H1 (cell line): Measurements from ENCODE around the gene CHPT1. TPM values are rescaled to one million over a fixed set of nuclear protein-coding genes. Genes with fewer than 3 reads are reported as not detected.

ENCODE experiments used
- BCL11A ChIP-seq, 2 experiments: IDR thresholded peaks; one replicate each; pipeline ENCODE4 v1.6.1; 2011; ENCODE audit warnings: low read depth in 2 of 2, low read length in 2 of 2, mild to moderate bottlenecking in 2 of 2
- SAP30 ChIP-seq: fragments of 300-600 bp; sonication (generic); IDR thresholded peaks from 2 replicates; pipeline ENCODE4 v1.7.1; 2012; ENCODE audit warnings: low read length, moderate library complexity, mild to moderate bottlenecking, inconsistent platforms; ENCODE audit not compliant: insufficient read depth, insufficient replicate concordance
- SUZ12 ChIP-seq: fragments of 200-600 bp; sonication (generic); IDR thresholded peaks from 2 replicates; pipeline ENCODE4 v1.6.1; 2012; ENCODE audit warnings: mild to moderate bottlenecking, inconsistent platforms, low read length, moderate library complexity, mixed read lengths
- polyA plus RNA-seq, 7 experiments: library from polyadenylated mRNA; depleted of rRNA in 3 of 7; stranded (reverse) in 5 of 7; unstranded in 2 of 7; fragments of >200 nt in 5 of 7; fragments of 200-250 nt in 2 of 7; gene quantifications; 1 replicate in 5 of 7; 2 replicates in 1 of 7; 4 replicates in 1 of 7; pipeline versions ENCODE4 v1.2.1 to v1.2.3, GENCODE V29; 2011 to 2013; ENCODE audit warnings: missing spikeins in 2 of 7, mixed read lengths in 2 of 7
- total RNA-seq: library from RNA; stranded (reverse); fragmentation: NEBNext Ultra II Directional; extraction: Animal tissue kit (Norgen Biotek cat#: 25700); gene quantifications from 2 replicates; pipeline ENCODE4 v1.2.1, GENCODE V29; 2021

Gene CHPT1
- total and polyA plus RNA-seq, 2 of the 8 experiments (the other 6 are each of a cell fraction or from before 2014, with no cell fraction given), result 13.3 to 22.5 TPM

GRCh38 chr12:101775816-101776215 lies 78.4 kb downstream of the CHPT1 start (continued):
- TF ChIP-seq SAP30 (no peak), SUZ12 (no peak), BCL11A (IDR thresholded peaks at IDR 0.05; ENCODE audit: low read depth in 2 of 2, low read length in 2 of 2) (no peak)
